Breast epithelium (tissue), 4 donors: Measurements from ENCODE around the gene JPH2. TPM values are rescaled to one million over a fixed set of nuclear protein-coding genes. Genes with fewer than 3 reads are reported as not detected.

Source experiments
- DNase-seq, 2 donors: peaks; one replicate each; pipeline ENCODE4 v3.0.0-alpha.2; 2019; ENCODE audit warnings: low spot score in 2 of 2
- H3K27ac ChIP-seq, 2 donors: fragments of 200-600 bp; sonication (generic) in 1 of 2; one replicate each; pipeline ENCODE4 v1.5.1; 2016 to 2019; ENCODE audit warnings: mild to moderate bottlenecking in 1 of 2
- H3K27me3 ChIP-seq, 2 donors: fragments of 200-600 bp; sonication (generic) in 1 of 2; one replicate each; pipeline versions ENCODE4 v1.5.1 to v1.6.0; 2017 to 2019; ENCODE audit warnings: control low read depth in 1 of 2, mild to moderate bottlenecking in 1 of 2
- H3K36me3 ChIP-seq: fragments of 200-600 bp; one replicate; pipeline ENCODE4 v1.5.1; 2019
- H3K4me1 ChIP-seq, 2 donors: fragments of 200-600 bp; sonication (generic); one replicate each; pipeline ENCODE4 v1.5.1; 2016 to 2019; ENCODE audit warnings: control low read depth in 1 of 2
- H3K4me3 ChIP-seq, 3 donors: fragments of 200-600 bp; sonication (generic); 1 replicate in 2 of 3; 2 replicates in 1 of 3; pipeline ENCODE4 v1.5.1; 2016 to 2019; ENCODE audit warnings: mild to moderate bottlenecking in 3 of 3, moderate library complexity in 2 of 3
- H3K9me3 ChIP-seq, 2 donors: fragments of 200-600 bp; sonication (generic) in 1 of 2; one replicate each; pipeline ENCODE4 v1.5.1; 2016 to 2019; ENCODE audit warnings: control low read depth in 1 of 2
- CTCF ChIP-seq, 3 donors: fragments of 450-650 bp; IDR thresholded peaks; one replicate each; pipeline ENCODE4 v1.5.1; 2016 to 2017; ENCODE audit warnings: antibody characterized with exemption in 3 of 3, mild to moderate bottlenecking in 3 of 3, moderate library complexity in 3 of 3
- POLR2A ChIP-seq: fragments of 450-650 bp; IDR thresholded peaks from one replicate; pipeline ENCODE4 v1.6.1; 2016; ENCODE audit warnings: antibody characterized with exemption, mild to moderate bottlenecking, moderate library complexity
- POLR2AphosphoS5 ChIP-seq, 3 donors: sonication (generic); formaldehyde crosslinking; IDR thresholded peaks; one replicate each; pipeline ENCODE4 v1.6.1; 2017; ENCODE audit warnings: antibody characterized with exemption in 3 of 3
- intact Hi-C: fragments of 100-400 bp; cut with DNase I; formaldehyde crosslinking; loops from one replicate; pipeline ENCODE4 v1.15.1; 2023; ENCODE audit warnings: low total_unique reads
- total RNA-seq, 3 donors: library from RNA; depleted of rRNA; stranded (reverse); fragments of >200 nt; gene quantifications; one replicate each; pipeline ENCODE4 v1.1.0, GENCODE V29; 2016

The JPH2 gene
- total RNA-seq, 3 donors from 2014 or later: 9.3 to 16.4 (median 16.2) TPM

DNA sequence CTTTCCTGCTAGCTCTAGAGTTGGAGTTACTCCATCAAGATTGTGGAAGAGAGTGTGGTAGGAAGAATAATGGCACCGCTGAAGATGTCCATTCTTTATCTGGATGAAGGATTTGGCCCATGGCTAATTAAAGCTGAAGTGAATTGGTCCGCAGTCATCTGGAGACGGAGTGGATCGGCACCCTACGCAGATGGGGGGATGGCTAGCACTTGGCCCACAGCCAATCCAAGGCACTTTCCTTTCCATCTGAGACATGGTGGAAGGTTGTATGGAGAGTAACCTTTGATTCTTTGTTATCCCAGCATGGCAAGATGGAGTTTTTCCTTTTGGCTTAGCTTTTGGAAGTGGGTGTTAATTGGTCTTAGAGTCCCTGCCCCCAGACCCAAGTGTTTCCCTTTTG lies 88.3 kb downstream of the JPH2 start:
- H3K4me1 ChIP-seq: no peaks in the 10 kb centered on the region
- no peak for DNase-seq
- no peak overlapping the region for H3K27ac ChIP-seq
- no peak for TF ChIP-seq CTCF (IDR thresholded peaks at IDR 0.05)
- TF ChIP-seq POLR2A: no peak
- TF ChIP-seq POLR2AphosphoS5 (IDR thresholded peaks at IDR 0.05): no peak
- no peaks in the 10 kb centered on the region for H3K27me3 ChIP-seq
- intact Hi-C loops: no loop called here
- H3K9me3 ChIP-seq: peaks cover 0 to 7% of the 10 kb centered on the region in 2 donors
- no peaks in the 10 kb centered on the region for H3K36me3 ChIP-seq
- H3K4me3 ChIP-seq: no peak overlapping the region

DNA sequence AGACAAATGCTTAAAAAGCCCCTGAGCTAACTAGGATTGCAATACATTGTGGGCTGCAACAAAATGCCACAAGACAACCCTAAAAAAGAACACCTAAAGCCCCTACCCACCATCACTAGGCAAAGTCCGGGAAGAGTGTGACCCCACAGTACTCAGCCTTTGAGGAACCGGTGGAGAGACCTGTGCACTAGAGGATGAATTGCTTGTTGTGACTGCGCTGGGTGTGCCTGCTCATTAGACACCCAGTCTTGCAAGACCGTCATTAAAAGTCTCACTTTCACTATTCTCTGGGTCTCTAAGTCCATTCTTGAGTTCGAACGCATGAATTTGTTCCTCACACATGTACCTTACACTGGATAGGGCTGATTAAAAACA lies 88.7 kb downstream of the JPH2 start:
- intact Hi-C loops: no loop called here
- no peak for DNase-seq

DNA sequence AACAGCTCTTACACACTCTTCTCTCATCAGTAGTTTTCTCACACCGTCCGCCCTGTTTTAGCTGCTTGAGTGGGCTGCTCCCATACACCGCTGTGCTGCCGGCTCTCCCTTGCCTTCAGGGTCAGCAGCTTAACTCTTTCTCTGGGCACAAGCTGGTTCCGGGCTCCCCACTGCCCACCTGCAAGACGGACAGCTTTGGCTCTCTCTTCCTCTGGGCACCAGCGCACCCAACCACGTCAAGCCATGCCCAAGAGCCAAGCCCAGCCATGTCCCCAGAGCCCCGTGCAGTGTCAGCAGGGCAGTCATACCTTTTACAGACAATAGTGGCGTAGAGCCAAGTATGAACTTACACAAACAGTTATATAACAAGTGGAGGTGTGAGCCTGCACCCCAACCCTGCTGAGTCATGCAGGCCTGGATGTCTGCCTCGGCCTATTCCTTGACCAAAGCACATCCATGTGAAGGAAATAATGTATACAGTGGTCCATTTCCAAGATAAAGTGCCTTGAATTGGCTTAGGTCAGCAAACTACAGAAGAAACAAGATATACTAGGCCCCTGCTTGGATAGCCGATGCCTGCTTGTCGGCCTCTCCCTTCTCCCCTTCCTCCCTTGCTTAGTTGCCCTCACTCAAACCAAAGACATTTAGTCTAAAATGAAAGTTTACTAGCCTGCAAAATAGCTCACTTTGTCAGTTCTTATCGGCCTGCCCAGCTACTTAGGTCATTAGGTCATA lies 89.3 kb downstream of the JPH2 start:
- no peaks in the 10 kb centered on the region for H3K4me1 ChIP-seq
- intact Hi-C loops: no loop called here
- peaks cover 0 to 5% of the 10 kb centered on the region in 2 donors for H3K9me3 ChIP-seq
- no peaks in the 10 kb centered on the region for H3K27me3 ChIP-seq
- TF ChIP-seq CTCF (IDR thresholded peaks at IDR 0.05): no peak
- TF ChIP-seq POLR2AphosphoS5 (IDR thresholded peaks at IDR 0.05): no peak
- TF ChIP-seq POLR2A: no peak
- H3K36me3 ChIP-seq: no peaks in the 10 kb centered on the region
- no peak overlapping the region for H3K27ac ChIP-seq
- no peak overlapping the region for H3K4me3 ChIP-seq
- no peak for DNase-seq

More for the DNA sequence above, 88.7 kb downstream of the JPH2 start:
- Histone ChIP-seq H3K27me3 (no peaks in the 10 kb centered on the region), H3K4me1 (no peaks in the 10 kb centered on the region), H3K36me3 (no peaks in the 10 kb centered on the region), H3K4me3 (no peak overlapping the region), H3K9me3 (peaks cover 0 to 7% of the 10 kb centered on the region in 2 donors), H3K27ac (no peak overlapping the region)
- no peak for TF ChIP-seq POLR2A
- no peak for TF ChIP-seq POLR2AphosphoS5 (IDR thresholded peaks at IDR 0.05)
- no peak for TF ChIP-seq CTCF (IDR thresholded peaks at IDR 0.05)

GRCh38 chr20:44095831-44096230 lies 91.2 kb downstream of the JPH2 start:
- no peak overlapping the region for H3K4me3 ChIP-seq
- H3K27me3 ChIP-seq: no peaks in the 10 kb centered on the region
- no peaks in the 10 kb centered on the region for H3K36me3 ChIP-seq
- H3K4me1 ChIP-seq: no peaks in the 10 kb centered on the region
- H3K9me3 ChIP-seq: no peaks in the 10 kb centered on the region
- intact Hi-C loops: no loop called here
- H3K27ac ChIP-seq: no peak overlapping the region
- TF ChIP-seq CTCF (IDR thresholded peaks at IDR 0.05) (no peak), POLR2AphosphoS5 (IDR thresholded peaks at IDR 0.05) (no peak), POLR2A (no peak)
- DNase-seq: no peak

DNA sequence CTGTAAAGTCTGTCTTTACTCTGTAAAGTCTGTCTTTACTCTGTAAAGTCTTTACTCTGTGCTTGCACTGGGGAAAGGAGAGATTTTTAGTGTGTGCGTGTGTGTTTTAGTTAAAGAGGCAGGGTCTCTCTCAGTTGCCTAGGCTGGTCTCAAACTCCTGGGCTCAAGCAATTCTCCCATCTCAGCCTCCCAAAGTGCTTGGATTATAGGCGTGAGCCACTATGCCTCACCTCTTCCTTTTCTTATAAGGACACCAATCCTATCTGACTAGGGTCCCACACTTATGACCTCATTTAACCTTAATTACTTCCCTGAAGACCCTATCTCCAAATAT lies 93.8 kb downstream of the JPH2 start:
- intact Hi-C loops: no loop called here
- no peak overlapping the region for H3K27ac ChIP-seq
- H3K4me3 ChIP-seq: no peak overlapping the region
- H3K9me3 ChIP-seq: no peaks in the 10 kb centered on the region
- H3K4me1 ChIP-seq: no peaks in the 10 kb centered on the region
- H3K36me3 ChIP-seq: no peaks in the 10 kb centered on the region
- H3K27me3 ChIP-seq: no peaks in the 10 kb centered on the region
- TF ChIP-seq POLR2A (no peak), CTCF (IDR thresholded peaks at IDR 0.05) (no peak), POLR2AphosphoS5 (IDR thresholded peaks at IDR 0.05) (no peak)
- DNase-seq: no peak
